ENCODE measurements around the gene ATP6V1G3.
"Not testable (repeated sequence)": the region's sequence is repeated elsewhere in the genome, so short reads cannot be mapped to it uniquely, and the experiment has no call there.

Gene ATP6V1G3

GRCh38 chr1:198496216-198497143 is 44.0 kb downstream of the ATP6V1G3 start:
- DNase-seq = no peak

GRCh38 chr1:198495631-198496030 is 44.8 kb downstream of the ATP6V1G3 start:
- no peak for DNase-seq

- DNase-seq = no peak
Observed at GRCh38 chr1:198494658-198495103, 45.8 kb downstream of the ATP6V1G3 start.

GRCh38 chr1:198494139-198494538 is 46.3 kb downstream of the ATP6V1G3 start:
- no peak for DNase-seq

GRCh38 chr1:198493329-198493728 is 47.2 kb downstream of the ATP6V1G3 start:
- DNase-seq = no peak

- no peak for DNase-seq
Observed at GRCh38 chr1:198492872-198493271, 47.6 kb downstream of the ATP6V1G3 start.

GRCh38 chr1:198491596-198491995 is 48.9 kb downstream of the ATP6V1G3 start:
- DNase-seq = no peak

- no peak for DNase-seq
Observed at GRCh38 chr1:198491028-198491427, 49.5 kb downstream of the ATP6V1G3 start.

GRCh38 chr1:198490224-198490623 is 50.3 kb downstream of the ATP6V1G3 start:
- no peak for DNase-seq

- no peak for DNase-seq
Observed at GRCh38 chr1:198486903-198487302, 53.6 kb downstream of the ATP6V1G3 start.

- DNase-seq = no peak
Observed at GRCh38 chr1:198483645-198484044, 56.8 kb downstream of the ATP6V1G3 start.

GRCh38 chr1:198483006-198483405 is 57.5 kb downstream of the ATP6V1G3 start:
- no peak for DNase-seq

GRCh38 chr1:198481661-198482060 is 58.8 kb downstream of the ATP6V1G3 start:
- no peak for DNase-seq

GRCh38 chr1:198480876-198481275 is 59.6 kb downstream of the ATP6V1G3 start:
- DNase-seq = no peak

GRCh38 chr1:198477354-198477753 is 63.1 kb downstream of the ATP6V1G3 start:
- not testable (repeated sequence) for DNase-seq
